Esophagus muscularis mucosa (tissue), 4 donors: ENCODE measurements around the gene AHNAK2.

Experiments used
- EP300 ChIP-seq: sonication (generic); formaldehyde crosslinking; IDR thresholded peaks from one replicate; pipeline ENCODE4 v1.6.1; 2017; ENCODE audit warnings: antibody characterized with exemption
- POLR2A ChIP-seq: fragments of 450-650 bp; IDR thresholded peaks from one replicate; pipeline ENCODE4 v1.6.1; 2017; ENCODE audit warnings: antibody characterized with exemption, moderate library complexity, mild to moderate bottlenecking, low read depth
- POLR2AphosphoS5 ChIP-seq, 2 donors: sonication (generic); formaldehyde crosslinking; IDR thresholded peaks; one replicate each; pipeline ENCODE4 v1.6.1; 2017; ENCODE audit warnings: antibody characterized with exemption in 2 of 2
- TF ChIP-seq, protein P1 (sequence below), 3 experiments: fragments of 200-600 bp in 2 of 3; fragments of 450-650 bp in 1 of 3; sonication (generic) in 2 of 3; IDR thresholded peaks; one replicate each; pipeline ENCODE4 v1.5.1; 2017 to 2019; ENCODE audit warnings: antibody characterized with exemption in 3 of 3, mild to moderate bottlenecking in 2 of 3, moderate library complexity in 1 of 3

DNA sequence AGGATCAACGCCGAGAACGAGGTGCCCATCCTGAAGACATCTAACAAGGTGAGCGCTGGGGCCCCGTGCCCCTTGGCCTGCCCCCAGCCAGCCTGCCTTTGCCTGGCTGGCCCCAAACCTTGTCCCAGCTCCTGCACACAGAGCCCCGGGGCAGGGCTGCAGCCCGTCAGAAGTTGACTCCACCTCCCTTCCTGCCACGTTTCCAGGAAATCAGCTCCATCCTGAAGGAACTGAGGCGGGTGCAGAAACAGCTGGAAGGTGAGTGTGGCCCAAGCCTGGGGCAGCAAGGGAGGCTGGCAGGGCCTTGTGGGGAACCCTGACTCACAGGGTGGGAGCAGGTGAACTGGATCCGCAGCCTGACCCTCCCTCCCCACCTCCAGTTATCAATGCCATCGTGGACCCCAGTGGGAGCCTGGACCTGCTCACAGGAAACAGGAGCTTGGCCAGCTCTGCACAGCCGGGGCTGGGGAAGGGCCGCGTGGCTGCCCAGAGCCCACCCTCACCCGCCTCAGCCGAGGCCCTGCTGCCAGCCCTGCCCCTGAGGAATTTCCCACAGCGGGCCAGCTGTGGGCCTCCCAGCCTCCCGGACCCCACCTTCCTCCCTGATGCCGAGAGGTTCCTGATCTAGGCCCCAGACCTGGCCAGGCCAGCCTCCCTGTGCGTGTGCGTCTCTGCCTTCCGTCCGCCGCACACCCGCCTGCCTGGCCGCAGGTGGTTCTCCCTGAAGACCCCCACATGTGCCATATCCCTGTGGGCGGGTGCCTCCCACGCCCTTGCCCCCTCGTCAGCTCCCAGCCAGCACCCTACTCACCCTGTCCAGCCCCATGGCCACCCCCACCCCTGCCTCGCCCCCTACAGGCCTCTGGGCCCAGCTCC is 83.6 kb downstream of the AHNAK2 start:
- TF ChIP-seq, protein P1, sequence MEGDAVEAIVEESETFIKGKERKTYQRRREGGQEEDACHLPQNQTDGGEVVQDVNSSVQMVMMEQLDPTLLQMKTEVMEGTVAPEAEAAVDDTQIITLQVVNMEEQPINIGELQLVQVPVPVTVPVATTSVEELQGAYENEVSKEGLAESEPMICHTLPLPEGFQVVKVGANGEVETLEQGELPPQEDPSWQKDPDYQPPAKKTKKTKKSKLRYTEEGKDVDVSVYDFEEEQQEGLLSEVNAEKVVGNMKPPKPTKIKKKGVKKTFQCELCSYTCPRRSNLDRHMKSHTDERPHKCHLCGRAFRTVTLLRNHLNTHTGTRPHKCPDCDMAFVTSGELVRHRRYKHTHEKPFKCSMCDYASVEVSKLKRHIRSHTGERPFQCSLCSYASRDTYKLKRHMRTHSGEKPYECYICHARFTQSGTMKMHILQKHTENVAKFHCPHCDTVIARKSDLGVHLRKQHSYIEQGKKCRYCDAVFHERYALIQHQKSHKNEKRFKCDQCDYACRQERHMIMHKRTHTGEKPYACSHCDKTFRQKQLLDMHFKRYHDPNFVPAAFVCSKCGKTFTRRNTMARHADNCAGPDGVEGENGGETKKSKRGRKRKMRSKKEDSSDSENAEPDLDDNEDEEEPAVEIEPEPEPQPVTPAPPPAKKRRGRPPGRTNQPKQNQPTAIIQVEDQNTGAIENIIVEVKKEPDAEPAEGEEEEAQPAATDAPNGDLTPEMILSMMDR (IDR thresholded peaks at IDR 0.05), result no peak
- TF ChIP-seq POLR2A, result no peak
- TF ChIP-seq POLR2AphosphoS5 (IDR thresholded peaks at IDR 0.05), result no peak
- no peak for TF ChIP-seq EP300
